ENCODE measurements around the gene CD99L2.
"Not testable (repeated sequence)": the region's sequence is repeated elsewhere in the genome, so short reads cannot be mapped to it uniquely, and the experiment has no call there.

GRCh38 chrX:150887268-150887667 lies 11.2 kb downstream of the CD99L2 start:
- not testable (repeated sequence) for TF ChIP-seq CTCF, POLR2A, EP300, POLR2AphosphoS5 (IDR thresholded peaks at IDR 0.05)

All from gastroesophageal sphincter (tissue), 3 donors.